Breast epithelium (tissue), 3 donors: ENCODE results near the gene MC2R.

Experiments
- POLR2A ChIP-seq: fragments of 450-650 bp; IDR thresholded peaks from one replicate; pipeline ENCODE4 v1.6.1; 2016; ENCODE audit warnings: antibody characterized with exemption, mild to moderate bottlenecking, moderate library complexity
- POLR2AphosphoS5 ChIP-seq, 3 donors: sonication (generic); formaldehyde crosslinking; IDR thresholded peaks; one replicate each; pipeline ENCODE4 v1.6.1; 2017; ENCODE audit warnings: antibody characterized with exemption in 3 of 3
- TF ChIP-seq, protein P1 (sequence below), 3 donors: fragments of 450-650 bp; IDR thresholded peaks; one replicate each; pipeline ENCODE4 v1.5.1; 2016 to 2017; ENCODE audit warnings: antibody characterized with exemption in 3 of 3, mild to moderate bottlenecking in 3 of 3, moderate library complexity in 3 of 3

- TF ChIP-seq POLR2A = no peak
- TF ChIP-seq, protein P1, sequence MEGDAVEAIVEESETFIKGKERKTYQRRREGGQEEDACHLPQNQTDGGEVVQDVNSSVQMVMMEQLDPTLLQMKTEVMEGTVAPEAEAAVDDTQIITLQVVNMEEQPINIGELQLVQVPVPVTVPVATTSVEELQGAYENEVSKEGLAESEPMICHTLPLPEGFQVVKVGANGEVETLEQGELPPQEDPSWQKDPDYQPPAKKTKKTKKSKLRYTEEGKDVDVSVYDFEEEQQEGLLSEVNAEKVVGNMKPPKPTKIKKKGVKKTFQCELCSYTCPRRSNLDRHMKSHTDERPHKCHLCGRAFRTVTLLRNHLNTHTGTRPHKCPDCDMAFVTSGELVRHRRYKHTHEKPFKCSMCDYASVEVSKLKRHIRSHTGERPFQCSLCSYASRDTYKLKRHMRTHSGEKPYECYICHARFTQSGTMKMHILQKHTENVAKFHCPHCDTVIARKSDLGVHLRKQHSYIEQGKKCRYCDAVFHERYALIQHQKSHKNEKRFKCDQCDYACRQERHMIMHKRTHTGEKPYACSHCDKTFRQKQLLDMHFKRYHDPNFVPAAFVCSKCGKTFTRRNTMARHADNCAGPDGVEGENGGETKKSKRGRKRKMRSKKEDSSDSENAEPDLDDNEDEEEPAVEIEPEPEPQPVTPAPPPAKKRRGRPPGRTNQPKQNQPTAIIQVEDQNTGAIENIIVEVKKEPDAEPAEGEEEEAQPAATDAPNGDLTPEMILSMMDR (IDR thresholded peaks at IDR 0.05) = no peak
- no peak for TF ChIP-seq POLR2AphosphoS5 (IDR thresholded peaks at IDR 0.05)
These were observed 23.2 kb downstream of the MC2R start for GRCh38 chr18:13892098-13892497.
